A549 (cell line): ENCODE results near the gene ERCC8. TPM values are rescaled to one million over a fixed set of nuclear protein-coding genes. Genes with fewer than 3 reads are reported as not detected.

Source experiments
- BCL3 ChIP-seq: fragments of >200 bp; sonication (Bioruptor Twin); formaldehyde crosslinking; IDR thresholded peaks from 3 replicates; pipeline ENCODE4 v1.6.1; 2016
- BHLHE40 ChIP-seq: IDR thresholded peaks from 2 replicates; pipeline ENCODE4 v1.6.1; 2012; ENCODE audit warnings: low read depth, low read length, inconsistent platforms
- CBX8 ChIP-seq: fragments of 200-600 bp; sonication (generic); IDR thresholded peaks from 2 replicates; pipeline ENCODE4 v1.6.1; 2016
- CHD2 ChIP-seq: fragments of 150-350 bp; IDR thresholded peaks from 2 replicates; pipeline ENCODE4 v1.6.1; 2014; ENCODE audit warnings: low read length; ENCODE audit not compliant: partially characterized antibody
- CTCF ChIP-seq: fragments of >200 bp; sonication (Bioruptor Twin); formaldehyde crosslinking; IDR thresholded peaks from 3 replicates; pipeline ENCODE4 v1.5.1; 2016
- E2F6 ChIP-seq: IDR thresholded peaks from 2 replicates; pipeline ENCODE4 v1.6.1; 2012; ENCODE audit warnings: low read depth, borderline replicate concordance
- EHMT2 ChIP-seq: fragments of 200-600 bp; sonication (generic); IDR thresholded peaks from 2 replicates; pipeline ENCODE4 v1.6.1; 2016; ENCODE audit warnings: antibody characterized with exemption, low read depth, mild to moderate bottlenecking, moderate library complexity
- FOSB ChIP-seq: fragments of 250-450 bp; sonication (Bioruptor Pico); IDR thresholded peaks from 2 replicates; pipeline ENCODE4 v1.5.0; 2020; ENCODE audit warnings: mild to moderate bottlenecking, moderate library complexity
- GATA3 ChIP-seq: IDR thresholded peaks from 2 replicates; pipeline ENCODE4 v1.6.1; 2012; ENCODE audit warnings: borderline replicate concordance
- HDAC2 ChIP-seq: fragments of 200-600 bp; sonication (generic); IDR thresholded peaks from 2 replicates; pipeline ENCODE4 v1.6.1; 2016
- HES2 ChIP-seq: fragments of >200 bp; sonication (Bioruptor Twin); formaldehyde crosslinking; IDR thresholded peaks from 2 replicates; pipeline ENCODE4 v1.6.1; 2016
- HEYL ChIP-seq: fragments of 250-450 bp; sonication (Bioruptor Pico); IDR thresholded peaks from 2 replicates; pipeline ENCODE4 v1.8.0; 2021; ENCODE audit warnings: mild to moderate bottlenecking, moderate library complexity
- HOXA7 ChIP-seq: fragments of 250-450 bp; sonication (Bioruptor Pico); IDR thresholded peaks from 2 replicates; pipeline ENCODE4 v1.5.0; 2020; ENCODE audit warnings: mild to moderate bottlenecking, moderate library complexity
- HOXB13 ChIP-seq: fragments of 250-450 bp; sonication (Bioruptor Pico); IDR thresholded peaks from 2 replicates; pipeline ENCODE4 v1.5.0; 2020; ENCODE audit warnings: low read depth, mild to moderate bottlenecking, moderate library complexity
- HOXB5 ChIP-seq: fragments of 250-450 bp; sonication (Bioruptor Pico); IDR thresholded peaks from 2 replicates; pipeline ENCODE4 v1.5.0; 2020; ENCODE audit warnings: mild to moderate bottlenecking, moderate library complexity
- JUN ChIP-seq, 2 experiments: fragments of >200 bp; sonication (Bioruptor Twin); formaldehyde crosslinking; IDR thresholded peaks; 2 replicates in 1 of 2; 3 replicates in 1 of 2; pipeline ENCODE4 v1.6.1; 2016 to 2017
- JUNB ChIP-seq: fragments of >200 bp; sonication (Bioruptor Twin); formaldehyde crosslinking; IDR thresholded peaks from 2 replicates; pipeline ENCODE4 v1.6.1; 2016
- MAFK ChIP-seq: fragments of 450-650 bp; IDR thresholded peaks from 2 replicates; pipeline ENCODE4 v1.6.1; 2014; ENCODE audit not compliant: partially characterized antibody
- MAX ChIP-seq: IDR thresholded peaks from 2 replicates; pipeline ENCODE4 v1.6.1; 2012
- MYC ChIP-seq: IDR thresholded peaks from 2 replicates; pipeline ENCODE4 v1.6.1; 2012; ENCODE audit warnings: mild to moderate bottlenecking, inconsistent platforms, low read length, improper control_type of control experiment, borderline replicate concordance
- NR3C1 ChIP-seq: fragments of >200 bp; sonication (Bioruptor Twin); formaldehyde crosslinking; IDR thresholded peaks from 3 replicates; pipeline ENCODE4 v1.6.1; 2017
- POLR2A ChIP-seq: IDR thresholded peaks from 2 replicates; pipeline ENCODE4 v1.6.1; 2012; ENCODE audit warnings: mild to moderate bottlenecking, low read length
- POLR2AphosphoS2 ChIP-seq: conservative IDR thresholded peaks from 2 replicates; pipeline ENCODE4 v1.6.1; 2012; ENCODE audit warnings: low read length, improper control_type of control experiment, inconsistent platforms
- RAD21 ChIP-seq, 2 experiments: fragments of >200 bp in 1 of 2; sonication (Bioruptor Twin) in 1 of 2; formaldehyde crosslinking in 1 of 2; IDR thresholded peaks in 1 of 2; conservative IDR thresholded peaks in 1 of 2; 2 replicates in 1 of 2; 3 replicates in 1 of 2; pipeline ENCODE4 v1.6.1; 2012 to 2018; ENCODE audit warnings: inconsistent platforms in 1 of 2
- RCOR1 ChIP-seq: fragments of 150-350 bp; IDR thresholded peaks from 2 replicates; pipeline ENCODE4 v1.6.1; 2014; ENCODE audit warnings: antibody characterized with exemption, low read length, low read depth
- RFX5 ChIP-seq: fragments of 450-650 bp; IDR thresholded peaks from 2 replicates; pipeline ENCODE4 v1.7.1; 2014; ENCODE audit warnings: antibody characterized with exemption, mild to moderate bottlenecking, moderate library complexity
- SMC3 ChIP-seq: fragments of >200 bp; sonication (Bioruptor Twin); formaldehyde crosslinking; IDR thresholded peaks from 3 replicates; pipeline ENCODE4 v1.6.1; 2018; ENCODE audit warnings: inconsistent platforms
- SREBF2 ChIP-seq: fragments of 450-650 bp; IDR thresholded peaks from 2 replicates; pipeline ENCODE4 v1.6.1; 2014; ENCODE audit warnings: mild to moderate bottlenecking, moderate library complexity
- TFCP2L1 ChIP-seq: fragments of 250-450 bp; sonication (Bioruptor Pico); IDR thresholded peaks from 2 replicates; pipeline ENCODE4 v1.5.0; 2021; ENCODE audit warnings: mild to moderate bottlenecking
- ZC3H11A ChIP-seq: fragments of 450-650 bp; IDR thresholded peaks from 2 replicates; pipeline ENCODE4 v1.6.1; 2014; ENCODE audit warnings: antibody characterized with exemption, mild to moderate bottlenecking
- ZFP36 ChIP-seq: fragments of 450-650 bp; IDR thresholded peaks from 2 replicates; pipeline ENCODE4 v1.6.1; 2014; ENCODE audit warnings: borderline replicate concordance; ENCODE audit not compliant: partially characterized antibody
- ZSCAN20 ChIP-seq: fragments of 250-450 bp; sonication (Bioruptor Pico); IDR thresholded peaks from 2 replicates; pipeline ENCODE4 v1.8.0; 2022; ENCODE audit warnings: mild to moderate bottlenecking, moderate library complexity
- polyA plus RNA-seq, 4 experiments: library from polyadenylated mRNA; depleted of rRNA in 3 of 4; stranded (reverse); fragments of >200 nt; fragmentation: RNase III in 1 of 4; extraction: RNeasy Plus Mini Kit Qiagen cat#74134 plus additional on column Dnase treatment in 1 of 4; gene quantifications; 2 replicates in 3 of 4; 3 replicates in 1 of 4; pipeline ENCODE4 v1.2.3, GENCODE V29; 2011 to 2017

Gene ERCC8
- polyA plus RNA-seq, 2 of the 4 experiments (the other 2 are of a cell fraction), result 22.9 to 31.5 TPM

- TF ChIP-seq E2F6, result peak; percentile 49; the same call in 1 of the 2 replicates
- peak in 1 of 2 experiments; percentile 42; a peak in 1 of 5 replicates for TF ChIP-seq JUN (IDR thresholded peaks at IDR 0.05)
- no peak for TF ChIP-seq RAD21 (conservative IDR thresholded peaks at IDR 0.05 in 1 of 2, IDR thresholded peaks at IDR 0.05 in 1 of 2)
- peak; percentile 14; the same call in 1 of the 2 replicates for TF ChIP-seq MYC
- TF ChIP-seq HOXB5 (CRISPR knock-in tag), result no peak
- TF ChIP-seq RCOR1, result no peak
- no peak for TF ChIP-seq SREBF2
- no peak for TF ChIP-seq FOSB (CRISPR knock-in tag)
- no peak for TF ChIP-seq HES2
- TF ChIP-seq ZFP36, result no peak
- TF ChIP-seq EHMT2, result no peak
- TF ChIP-seq NR3C1, result no peak
- no peak for TF ChIP-seq CBX8
- TF ChIP-seq CHD2, result no peak
- peak; percentile 40; the same call in 1 of the 2 replicates for TF ChIP-seq POLR2A
- TF ChIP-seq RFX5, result no peak
- TF ChIP-seq MAX, result peak; percentile 88
- no peak for TF ChIP-seq TFCP2L1 (CRISPR knock-in tag)
- peak; percentile 33; the same call in 1 of the 3 replicates for TF ChIP-seq BCL3
- TF ChIP-seq JUNB, result no peak
- no peak for TF ChIP-seq ZSCAN20 (CRISPR knock-in tag)
- no peak for TF ChIP-seq CTCF
- no peak for TF ChIP-seq HOXA7 (CRISPR knock-in tag)
- TF ChIP-seq BHLHE40, result no peak
- no peak for TF ChIP-seq POLR2AphosphoS2
- TF ChIP-seq GATA3, result no peak
- peak; percentile 95; the same call in 1 of the 2 replicates for TF ChIP-seq HDAC2
- no peak for TF ChIP-seq HEYL (CRISPR knock-in tag)
- TF ChIP-seq ZC3H11A, result no peak
- TF ChIP-seq MAFK, result no peak
- TF ChIP-seq HOXB13 (CRISPR knock-in tag), result no peak
- TF ChIP-seq SMC3, result no peak
Observed at GRCh38 chr5:60944904-60945812, at the start of gene ERCC8, which contains the start of gene NDUFAF2 (continued).
